GM23338 (cell line): Measurements from ENCODE around the gene FMC1. TPM values are rescaled to one million over a fixed set of nuclear protein-coding genes. Genes with fewer than 3 reads are reported as not detected.

ENCODE experiments used
- ATAC-seq: fragments of 200-7000 bp; cut with Tn5 transposase; 3 replicates; pipeline ENCODE4 v1.9.1; 2020
- DNase-seq: peaks from one replicate; pipeline ENCODE4 v3.0.0-alpha.2; 2015; ENCODE audit warnings: low spot score
- H2AFZ ChIP-seq: fragments of 200-600 bp; sonication (generic); 2 replicates; pipeline ENCODE4 v1.8.0; 2016; ENCODE audit warnings: antibody characterized with exemption, mild to moderate bottlenecking, moderate library complexity
- H3F3A ChIP-seq: fragments of 200-600 bp; sonication (generic); replicated peaks from 2 replicates; pipeline ENCODE4 v1.8.0; 2017; ENCODE audit warnings: antibody characterized with exemption, mixed run types, low read depth
- H3K27ac ChIP-seq: fragments of 200-600 bp; sonication (generic); 2 replicates; pipeline ENCODE4 v1.6.1; 2016; ENCODE audit warnings: low read depth
- H3K27me3 ChIP-seq: fragments of 200-600 bp; sonication (generic); 2 replicates; pipeline ENCODE4 v1.8.0; 2016; ENCODE audit warnings: mild to moderate bottlenecking, mixed run types, moderate library complexity; ENCODE audit not compliant: insufficient read depth
- H3K36me3 ChIP-seq: fragments of 200-600 bp; sonication (generic); 2 replicates; pipeline ENCODE4 v1.8.0; 2016; ENCODE audit warnings: mild to moderate bottlenecking; ENCODE audit not compliant: insufficient read depth
- H3K4me1 ChIP-seq: fragments of 200-600 bp; sonication (generic); 2 replicates; pipeline ENCODE4 v1.8.0; 2016; ENCODE audit warnings: mild to moderate bottlenecking, moderate library complexity; ENCODE audit not compliant: insufficient read depth
- H3K4me2 ChIP-seq: fragments of 200-600 bp; sonication (generic); 2 replicates; pipeline ENCODE4 v1.7.1; 2017; ENCODE audit warnings: mixed run types
- H3K4me3 ChIP-seq: fragments of 200-600 bp; sonication (generic); 2 replicates; pipeline ENCODE4 v1.6.1; 2016; ENCODE audit warnings: mixed run types
- H3K79me2 ChIP-seq: fragments of 200-600 bp; sonication (generic); replicated peaks from 2 replicates; pipeline ENCODE4 v1.8.0; 2017; ENCODE audit warnings: mild to moderate bottlenecking; ENCODE audit not compliant: insufficient read depth
- H3K9me2 ChIP-seq: fragments of 200-600 bp; sonication (generic); 2 replicates; pipeline ENCODE4 v1.8.0; 2017; ENCODE audit not compliant: insufficient read depth
- H4K20me1 ChIP-seq: fragments of 200-600 bp; sonication (generic); replicated peaks from 2 replicates; pipeline ENCODE4 v1.8.0; 2017; ENCODE audit warnings: mild to moderate bottlenecking; ENCODE audit not compliant: insufficient read depth
- H3K27ac Mint-ChIP-seq: 2 replicates; pipeline ENCODE4 v1.8.0; 2020; ENCODE audit warnings: inconsistent platforms, mild to moderate bottlenecking, moderate library complexity, mixed read lengths
- H3K27me3 Mint-ChIP-seq: 3 replicates; pipeline ENCODE4 v1.8.0; 2022; ENCODE audit warnings: low read depth, mild to moderate bottlenecking, moderate library complexity, mixed read lengths, inconsistent platforms; ENCODE audit not compliant: insufficient read depth, poor library complexity
- H3K36me3 Mint-ChIP-seq: 3 replicates; pipeline ENCODE4 v1.8.0; 2021; ENCODE audit warnings: low read depth, mild to moderate bottlenecking, inconsistent platforms, moderate library complexity, mixed read lengths
- H3K4me1 Mint-ChIP-seq: 3 replicates; pipeline ENCODE4 v1.8.0; 2020; ENCODE audit warnings: mild to moderate bottlenecking, inconsistent platforms, mixed read lengths
- H3K4me3 Mint-ChIP-seq: 3 replicates; pipeline ENCODE4 v1.8.0; 2021; ENCODE audit warnings: moderate library complexity, mild to moderate bottlenecking, inconsistent platforms, mixed read lengths
- H3K9me3 Mint-ChIP-seq: 3 replicates; pipeline ENCODE4 v1.8.0; 2020; ENCODE audit warnings: moderate library complexity, mild to moderate bottlenecking, inconsistent platforms, mixed read lengths
- CREB1 ChIP-seq: fragments of 250-450 bp; sonication (Bioruptor Pico); IDR thresholded peaks from 2 replicates; pipeline ENCODE4 v1.5.0; 2020; ENCODE audit warnings: low read depth, mild to moderate bottlenecking, moderate library complexity
- ETS1 ChIP-seq: IDR thresholded peaks from 2 replicates; pipeline ENCODE4 v1.6.1; 2016; ENCODE audit warnings: antibody characterized with exemption
- EZH2 ChIP-seq: fragments of 200-600 bp; sonication (generic); IDR thresholded peaks from one replicate; pipeline ENCODE4 v1.8.0; 2017; ENCODE audit warnings: antibody characterized with exemption, mild to moderate bottlenecking, low read depth; ENCODE audit not compliant: unreplicated experiment
- EZH2phosphoT487 ChIP-seq: fragments of 200-600 bp; sonication (generic); IDR thresholded peaks from one replicate; pipeline ENCODE4 v1.8.1; 2018; ENCODE audit warnings: antibody characterized with exemption; ENCODE audit not compliant: unreplicated experiment
- JUNB ChIP-seq: IDR thresholded peaks from one replicate; pipeline ENCODE4 v1.6.1; 2016; ENCODE audit warnings: antibody characterized with exemption; ENCODE audit not compliant: unreplicated experiment
- NANOG ChIP-seq: IDR thresholded peaks from 2 replicates; pipeline ENCODE4 v1.6.1; 2016; ENCODE audit warnings: antibody characterized with exemption, borderline replicate concordance
- POLR2AphosphoS5 ChIP-seq: IDR thresholded peaks from 2 replicates; pipeline ENCODE4 v1.6.1; 2016; ENCODE audit warnings: antibody characterized with exemption, low read depth
- STAT1 ChIP-seq: IDR thresholded peaks from one replicate; pipeline ENCODE4 v1.6.1; 2016; ENCODE audit warnings: antibody characterized with exemption; ENCODE audit not compliant: unreplicated experiment
- ZNF114 ChIP-seq: fragments of 250-450 bp; sonication (Bioruptor Pico); IDR thresholded peaks from 2 replicates; pipeline ENCODE4 v1.5.0; 2020; ENCODE audit warnings: mild to moderate bottlenecking, moderate library complexity
- ZNF331 ChIP-seq: fragments of 250-450 bp; sonication (Bioruptor Pico); IDR thresholded peaks from 2 replicates; pipeline ENCODE4 v1.5.0; 2020; ENCODE audit warnings: low read depth, mild to moderate bottlenecking, moderate library complexity
- polyA plus RNA-seq: library from polyadenylated mRNA; unstranded; fragments of >200 nt; fragmentation: Nextera tagmentation; extraction: Ambion mirVana; gene quantifications from 2 replicates; pipeline ENCODE4 v1.2.1, GENCODE V29; 2016
- total RNA-seq: library from RNA; depleted of rRNA; stranded (reverse); fragments of >200 nt; shearing (Covaris generic); gene quantifications from 2 replicates; pipeline ENCODE4 v1.2.3, GENCODE V29; 2014
- TF ChIP-seq, protein P1 (sequence below), 2 experiments: fragments of 200-600 bp in 1 of 2; sonication (generic) in 1 of 2; conservative IDR thresholded peaks; 2 replicates each; pipeline versions ENCODE4 v1.5.1 to v1.6.1; 2016 to 2017; ENCODE audit warnings: antibody characterized with exemption in 2 of 2, low read depth in 2 of 2, mild to moderate bottlenecking in 2 of 2, moderate library complexity in 1 of 2
- TF ChIP-seq, protein P2 (sequence below): fragments of 250-450 bp; sonication (Bioruptor Pico); IDR thresholded peaks from 2 replicates; pipeline ENCODE4 v1.5.0; 2020; ENCODE audit warnings: mild to moderate bottlenecking, moderate library complexity
- TF ChIP-seq, protein P3 (sequence below): IDR thresholded peaks from one replicate; pipeline ENCODE4 v1.6.1; 2018; ENCODE audit warnings: antibody characterized with exemption; ENCODE audit not compliant: unreplicated experiment

FMC1 gene
- total and polyA plus RNA-seq, 2 experiments from 2014 or later: 4.8 to 70.5 TPM

DNA sequence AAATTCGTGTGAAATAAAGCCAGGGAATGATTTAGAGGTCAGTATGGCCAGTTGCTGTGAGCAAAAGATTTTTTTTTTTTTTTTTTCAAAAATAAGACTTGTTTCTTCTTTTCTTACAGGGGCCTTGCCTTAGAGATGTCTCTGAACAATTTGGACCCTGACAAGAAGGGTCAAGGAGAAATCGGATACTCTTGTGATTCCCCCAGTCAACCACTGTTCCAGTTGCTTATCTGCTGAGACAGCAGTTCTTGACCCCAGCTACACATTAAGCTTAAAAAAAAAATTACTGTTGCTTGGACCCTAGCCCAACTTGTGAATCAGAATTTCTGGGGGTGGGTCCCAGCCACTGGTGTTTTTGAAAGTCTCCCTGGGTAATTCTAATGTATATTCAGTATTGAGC is 12.0 kb upstream of the FMC1 start:
- no peak for DNase-seq
- H3K27me3 Mint-ChIP-seq: peaks cover 2% of the 10 kb centered on the region
- no peak overlapping the region for H3K4me2 ChIP-seq
- no peak overlapping the region for H3K27ac Mint-ChIP-seq
- no peaks in the 10 kb centered on the region for H3K9me2 ChIP-seq
- H2AFZ ChIP-seq: no peak overlapping the region
- no peaks in the 10 kb centered on the region for H3K4me1 Mint-ChIP-seq
- H3K27ac ChIP-seq: no peak overlapping the region
- no peaks in the 10 kb centered on the region for H3K4me1 ChIP-seq
- H3K4me3 ChIP-seq: no peak overlapping the region
- no peaks in the 10 kb centered on the region for H3F3A ChIP-seq
- no peaks in the 10 kb centered on the region for H3K36me3 Mint-ChIP-seq
- no peak for TF ChIP-seq ETS1
- TF ChIP-seq, protein P1, sequence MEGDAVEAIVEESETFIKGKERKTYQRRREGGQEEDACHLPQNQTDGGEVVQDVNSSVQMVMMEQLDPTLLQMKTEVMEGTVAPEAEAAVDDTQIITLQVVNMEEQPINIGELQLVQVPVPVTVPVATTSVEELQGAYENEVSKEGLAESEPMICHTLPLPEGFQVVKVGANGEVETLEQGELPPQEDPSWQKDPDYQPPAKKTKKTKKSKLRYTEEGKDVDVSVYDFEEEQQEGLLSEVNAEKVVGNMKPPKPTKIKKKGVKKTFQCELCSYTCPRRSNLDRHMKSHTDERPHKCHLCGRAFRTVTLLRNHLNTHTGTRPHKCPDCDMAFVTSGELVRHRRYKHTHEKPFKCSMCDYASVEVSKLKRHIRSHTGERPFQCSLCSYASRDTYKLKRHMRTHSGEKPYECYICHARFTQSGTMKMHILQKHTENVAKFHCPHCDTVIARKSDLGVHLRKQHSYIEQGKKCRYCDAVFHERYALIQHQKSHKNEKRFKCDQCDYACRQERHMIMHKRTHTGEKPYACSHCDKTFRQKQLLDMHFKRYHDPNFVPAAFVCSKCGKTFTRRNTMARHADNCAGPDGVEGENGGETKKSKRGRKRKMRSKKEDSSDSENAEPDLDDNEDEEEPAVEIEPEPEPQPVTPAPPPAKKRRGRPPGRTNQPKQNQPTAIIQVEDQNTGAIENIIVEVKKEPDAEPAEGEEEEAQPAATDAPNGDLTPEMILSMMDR (conservative IDR thresholded peaks at IDR 0.05; ENCODE audit: low read depth in 2 of 2): no peak
- no peak for TF ChIP-seq STAT1
- no peak for TF ChIP-seq CREB1 (CRISPR knock-in tag)
- TF ChIP-seq, protein P2, sequence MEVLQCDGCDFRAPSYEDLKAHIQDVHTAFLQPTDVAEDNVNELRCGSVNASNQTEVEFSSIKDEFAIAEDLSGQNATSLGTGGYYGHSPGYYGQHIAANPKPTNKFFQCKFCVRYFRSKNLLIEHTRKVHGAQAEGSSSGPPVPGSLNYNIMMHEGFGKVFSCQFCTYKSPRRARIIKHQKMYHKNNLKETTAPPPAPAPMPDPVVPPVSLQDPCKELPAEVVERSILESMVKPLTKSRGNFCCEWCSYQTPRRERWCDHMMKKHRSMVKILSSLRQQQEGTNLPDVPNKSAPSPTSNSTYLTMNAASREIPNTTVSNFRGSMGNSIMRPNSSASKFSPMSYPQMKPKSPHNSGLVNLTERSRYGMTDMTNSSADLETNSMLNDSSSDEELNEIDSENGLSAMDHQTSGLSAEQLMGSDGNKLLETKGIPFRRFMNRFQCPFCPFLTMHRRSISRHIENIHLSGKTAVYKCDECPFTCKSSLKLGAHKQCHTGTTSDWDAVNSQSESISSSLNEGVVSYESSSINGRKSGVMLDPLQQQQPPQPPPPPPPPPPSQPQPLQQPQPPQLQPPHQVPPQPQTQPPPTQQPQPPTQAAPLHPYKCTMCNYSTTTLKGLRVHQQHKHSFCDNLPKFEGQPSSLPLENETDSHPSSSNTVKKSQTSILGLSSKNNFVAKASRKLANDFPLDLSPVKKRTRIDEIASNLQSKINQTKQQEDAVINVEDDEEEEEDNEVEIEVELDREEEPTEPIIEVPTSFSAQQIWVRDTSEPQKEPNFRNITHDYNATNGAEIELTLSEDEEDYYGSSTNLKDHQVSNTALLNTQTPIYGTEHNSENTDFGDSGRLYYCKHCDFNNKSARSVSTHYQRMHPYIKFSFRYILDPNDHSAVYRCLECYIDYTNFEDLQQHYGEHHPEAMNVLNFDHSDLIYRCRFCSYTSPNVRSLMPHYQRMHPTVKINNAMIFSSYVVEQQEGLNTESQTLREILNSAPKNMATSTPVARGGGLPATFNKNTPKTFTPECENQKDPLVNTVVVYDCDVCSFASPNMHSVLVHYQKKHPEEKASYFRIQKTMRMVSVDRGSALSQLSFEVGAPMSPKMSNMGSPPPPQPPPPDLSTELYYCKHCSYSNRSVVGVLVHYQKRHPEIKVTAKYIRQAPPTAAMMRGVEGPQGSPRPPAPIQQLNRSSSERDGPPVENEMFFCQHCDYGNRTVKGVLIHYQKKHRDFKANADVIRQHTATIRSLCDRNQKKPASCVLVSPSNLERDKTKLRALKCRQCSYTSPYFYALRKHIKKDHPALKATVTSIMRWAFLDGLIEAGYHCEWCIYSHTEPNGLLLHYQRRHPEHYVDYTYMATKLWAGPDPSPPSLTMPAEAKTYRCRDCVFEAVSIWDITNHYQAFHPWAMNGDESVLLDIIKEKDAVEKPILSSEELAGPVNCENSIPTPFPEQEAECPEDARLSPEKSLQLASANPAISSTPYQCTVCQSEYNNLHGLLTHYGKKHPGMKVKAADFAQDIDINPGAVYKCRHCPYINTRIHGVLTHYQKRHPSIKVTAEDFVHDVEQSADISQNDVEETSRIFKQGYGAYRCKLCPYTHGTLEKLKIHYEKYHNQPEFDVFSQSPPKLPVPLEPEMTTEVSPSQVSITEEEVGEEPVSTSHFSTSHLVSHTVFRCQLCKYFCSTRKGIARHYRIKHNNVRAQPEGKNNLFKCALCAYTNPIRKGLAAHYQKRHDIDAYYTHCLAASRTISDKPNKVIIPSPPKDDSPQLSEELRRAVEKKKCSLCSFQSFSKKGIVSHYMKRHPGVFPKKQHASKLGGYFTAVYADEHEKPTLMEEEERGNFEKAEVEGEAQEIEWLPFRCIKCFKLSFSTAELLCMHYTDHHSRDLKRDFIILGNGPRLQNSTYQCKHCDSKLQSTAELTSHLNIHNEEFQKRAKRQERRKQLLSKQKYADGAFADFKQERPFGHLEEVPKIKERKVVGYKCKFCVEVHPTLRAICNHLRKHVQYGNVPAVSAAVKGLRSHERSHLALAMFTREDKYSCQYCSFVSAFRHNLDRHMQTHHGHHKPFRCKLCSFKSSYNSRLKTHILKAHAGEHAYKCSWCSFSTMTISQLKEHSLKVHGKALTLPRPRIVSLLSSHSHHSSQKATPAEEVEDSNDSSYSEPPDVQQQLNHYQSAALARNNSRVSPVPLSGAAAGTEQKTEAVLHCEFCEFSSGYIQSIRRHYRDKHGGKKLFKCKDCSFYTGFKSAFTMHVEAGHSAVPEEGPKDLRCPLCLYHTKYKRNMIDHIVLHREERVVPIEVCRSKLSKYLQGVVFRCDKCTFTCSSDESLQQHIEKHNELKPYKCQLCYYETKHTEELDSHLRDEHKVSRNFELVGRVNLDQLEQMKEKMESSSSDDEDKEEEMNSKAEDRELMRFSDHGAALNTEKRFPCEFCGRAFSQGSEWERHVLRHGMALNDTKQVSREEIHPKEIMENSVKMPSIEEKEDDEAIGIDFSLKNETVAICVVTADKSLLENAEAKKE (CRISPR knock-in tag): no peak
- TF ChIP-seq NANOG: no peak
- no peak for TF ChIP-seq ZNF331 (CRISPR knock-in tag)
- TF ChIP-seq ZNF114: no peak
- TF ChIP-seq JUNB: no peak
- no peak for TF ChIP-seq POLR2AphosphoS5
- TF ChIP-seq, protein P3, sequence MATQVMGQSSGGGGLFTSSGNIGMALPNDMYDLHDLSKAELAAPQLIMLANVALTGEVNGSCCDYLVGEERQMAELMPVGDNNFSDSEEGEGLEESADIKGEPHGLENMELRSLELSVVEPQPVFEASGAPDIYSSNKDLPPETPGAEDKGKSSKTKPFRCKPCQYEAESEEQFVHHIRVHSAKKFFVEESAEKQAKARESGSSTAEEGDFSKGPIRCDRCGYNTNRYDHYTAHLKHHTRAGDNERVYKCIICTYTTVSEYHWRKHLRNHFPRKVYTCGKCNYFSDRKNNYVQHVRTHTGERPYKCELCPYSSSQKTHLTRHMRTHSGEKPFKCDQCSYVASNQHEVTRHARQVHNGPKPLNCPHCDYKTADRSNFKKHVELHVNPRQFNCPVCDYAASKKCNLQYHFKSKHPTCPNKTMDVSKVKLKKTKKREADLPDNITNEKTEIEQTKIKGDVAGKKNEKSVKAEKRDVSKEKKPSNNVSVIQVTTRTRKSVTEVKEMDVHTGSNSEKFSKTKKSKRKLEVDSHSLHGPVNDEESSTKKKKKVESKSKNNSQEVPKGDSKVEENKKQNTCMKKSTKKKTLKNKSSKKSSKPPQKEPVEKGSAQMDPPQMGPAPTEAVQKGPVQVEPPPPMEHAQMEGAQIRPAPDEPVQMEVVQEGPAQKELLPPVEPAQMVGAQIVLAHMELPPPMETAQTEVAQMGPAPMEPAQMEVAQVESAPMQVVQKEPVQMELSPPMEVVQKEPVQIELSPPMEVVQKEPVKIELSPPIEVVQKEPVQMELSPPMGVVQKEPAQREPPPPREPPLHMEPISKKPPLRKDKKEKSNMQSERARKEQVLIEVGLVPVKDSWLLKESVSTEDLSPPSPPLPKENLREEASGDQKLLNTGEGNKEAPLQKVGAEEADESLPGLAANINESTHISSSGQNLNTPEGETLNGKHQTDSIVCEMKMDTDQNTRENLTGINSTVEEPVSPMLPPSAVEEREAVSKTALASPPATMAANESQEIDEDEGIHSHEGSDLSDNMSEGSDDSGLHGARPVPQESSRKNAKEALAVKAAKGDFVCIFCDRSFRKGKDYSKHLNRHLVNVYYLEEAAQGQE: no peak
- TF ChIP-seq EZH2phosphoT487: no peak
- no peak for TF ChIP-seq EZH2
- no peak for ATAC-seq
- H3K27me3 ChIP-seq: no peaks in the 10 kb centered on the region
- H3K9me3 Mint-ChIP-seq: no peaks in the 10 kb centered on the region
- no peaks in the 10 kb centered on the region for H3K79me2 ChIP-seq
- no peak overlapping the region for H3K4me3 Mint-ChIP-seq
- no peaks in the 10 kb centered on the region for H3K36me3 ChIP-seq
- no peaks in the 10 kb centered on the region for H4K20me1 ChIP-seq
